C4-2B (cell line): ENCODE results near the gene ITGAD.

ENCODE experiments used
- H3K27ac ChIP-seq: fragments of 450-650 bp; 2 replicates; pipeline ENCODE4 v1.5.1; 2017
- CTCF ChIP-seq: fragments of 450-650 bp; conservative IDR thresholded peaks from 2 replicates; pipeline ENCODE4 v1.5.1; 2017; ENCODE audit warnings: mild to moderate bottlenecking
- ZFX ChIP-seq: fragments of 450-650 bp; IDR thresholded peaks from 2 replicates; pipeline ENCODE4 v1.6.1; 2017

The ITGAD gene

GRCh38 chr16:31361201-31362110, 31.7 kb upstream of the ITGAD start:
- TF ChIP-seq ZFX, result no peak
- TF ChIP-seq CTCF, result no peak
- H3K27ac ChIP-seq, result no peak overlapping the region

DNA sequence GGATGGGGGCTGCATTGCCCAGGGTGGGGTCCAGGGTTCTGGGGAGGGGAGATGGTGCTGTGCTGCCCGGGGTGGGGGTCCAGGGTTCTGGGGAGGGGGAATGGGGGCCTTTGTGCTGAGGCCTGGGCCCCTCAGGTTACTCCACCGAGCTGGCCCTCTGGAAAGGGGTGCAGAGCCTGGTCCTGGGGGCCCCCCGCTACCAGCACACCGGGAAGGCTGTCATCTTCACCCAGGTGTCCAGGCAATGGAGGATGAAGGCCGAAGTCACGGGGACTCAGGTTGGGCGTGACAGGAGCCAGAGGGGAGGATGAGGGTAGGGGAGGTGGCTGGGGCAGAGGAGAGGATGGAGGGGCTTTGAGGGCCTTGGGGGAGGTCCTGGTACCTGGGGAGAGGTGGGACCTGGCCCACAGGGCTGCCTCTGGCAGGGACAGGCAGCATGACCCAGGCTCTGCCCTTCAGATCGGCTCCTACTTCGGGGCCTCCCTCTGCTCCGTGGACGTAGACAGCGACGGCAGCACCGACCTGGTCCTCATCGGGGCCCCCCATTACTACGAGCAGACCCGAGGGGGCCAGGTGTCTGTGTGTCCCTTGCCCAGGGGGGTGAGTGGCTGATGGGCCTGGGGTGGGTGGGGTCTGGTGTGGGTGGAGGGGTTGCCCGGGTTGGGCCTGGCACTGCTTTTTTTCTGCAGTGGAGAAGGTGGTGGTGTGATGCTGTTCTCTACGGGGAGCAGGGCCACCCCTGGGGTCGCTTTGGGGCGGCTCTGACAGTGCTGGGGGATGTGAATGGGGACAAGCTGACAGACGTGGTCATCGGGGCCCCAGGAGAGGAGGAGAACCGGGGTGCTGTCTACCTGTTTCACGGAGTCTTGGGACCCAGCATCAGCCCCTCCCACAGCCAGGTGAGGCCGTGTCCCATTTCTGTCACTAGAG, 30.4 kb upstream of the ITGAD start:
- TF ChIP-seq CTCF, result no peak
- no peak for TF ChIP-seq ZFX

GRCh38 chr16:31363721-31364120, 29.4 kb upstream of the ITGAD start:
- TF ChIP-seq CTCF, result no peak
- TF ChIP-seq ZFX, result no peak
- no peak overlapping the region for H3K27ac ChIP-seq

More for the DNA sequence above, 30.4 kb upstream of the ITGAD start:
- H3K27ac ChIP-seq, result no peak overlapping the region

DNA sequence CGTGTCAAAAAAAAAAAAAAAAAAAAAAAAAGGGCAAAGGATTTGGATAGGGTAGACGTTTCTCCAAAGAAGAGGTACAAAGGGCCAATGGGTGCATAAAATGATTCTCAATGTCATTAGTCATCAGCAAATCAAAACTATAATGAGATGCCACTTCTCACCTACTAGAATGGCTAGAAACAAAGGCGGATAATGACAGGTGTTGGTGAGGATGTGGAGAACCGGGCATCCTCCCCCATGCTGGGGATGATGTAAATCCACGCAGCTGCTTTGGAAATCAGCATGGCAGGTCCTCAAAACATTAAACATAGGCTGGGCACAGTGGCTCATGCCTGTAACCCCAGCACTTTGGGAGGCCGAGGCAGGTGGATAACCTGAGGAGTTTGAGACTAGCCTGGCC, 28.7 kb upstream of the ITGAD start:
- TF ChIP-seq ZFX (no peak), CTCF (no peak)
- H3K27ac ChIP-seq, result no peak overlapping the region

DNA sequence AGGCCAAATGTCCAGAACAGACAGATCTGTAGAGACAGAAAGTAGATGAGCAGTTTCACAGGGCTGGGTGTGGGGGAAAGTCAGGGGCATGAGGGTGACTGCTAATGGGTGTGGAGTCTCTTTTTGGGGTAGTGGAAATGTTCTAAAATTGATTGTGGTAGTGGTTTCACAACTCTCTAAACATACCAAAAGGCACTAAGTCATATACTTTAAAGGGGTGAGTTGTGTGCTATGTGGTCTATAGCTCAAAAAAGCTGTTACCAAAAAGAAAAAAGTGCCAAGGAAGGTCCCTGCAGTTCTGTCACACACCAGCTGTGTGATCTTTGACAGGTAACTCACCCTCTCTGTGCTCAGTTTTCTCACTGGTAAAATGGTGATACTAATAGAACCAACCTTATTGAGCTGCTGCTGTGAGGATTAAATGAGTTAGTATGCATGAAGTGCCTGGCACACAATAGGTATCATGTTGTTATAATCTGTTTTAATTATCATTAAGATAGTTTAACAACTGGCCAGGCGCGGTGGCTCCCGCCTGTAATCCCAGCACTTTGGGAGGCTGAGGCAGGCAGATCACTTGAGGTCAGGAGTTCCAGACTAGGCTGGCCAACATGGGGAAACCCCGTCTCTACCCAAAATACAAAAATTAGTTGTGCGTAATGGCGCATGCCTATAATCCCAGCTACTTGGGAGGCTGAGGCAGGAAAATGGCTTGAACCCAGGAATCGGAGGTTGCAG, 27.8 kb upstream of the ITGAD start:
- no peak overlapping the region for H3K27ac ChIP-seq
- TF ChIP-seq ZFX, result no peak
- TF ChIP-seq CTCF, result no peak

GRCh38 chr16:31367853-31368252, 25.3 kb upstream of the ITGAD start:
- H3K27ac ChIP-seq, result no peak overlapping the region
- TF ChIP-seq CTCF (no peak), ZFX (no peak)
